Lung (tissue), 13 donors: Measurements from ENCODE around the gene ENO1. TPM values are rescaled to one million over a fixed set of nuclear protein-coding genes. Genes with fewer than 3 reads are reported as not detected.

ENCODE experiments used
- ATAC-seq: fragments of 200-7000 bp; cut with Tn5 transposase; one replicate; pipeline ENCODE4 v1.9.1; 2020; ENCODE audit warnings: moderate number of reproducible peaks; ENCODE audit not compliant: insufficient read depth, low FRiP score
- DNase-seq, 3 donors: peaks; one replicate each; pipeline ENCODE4 v3.0.0-alpha.2; 2013 to 2017
- H3K27ac ChIP-seq, 2 donors: one replicate each; pipeline ENCODE4 v1.5.1; 2013; ENCODE audit warnings: mild to moderate bottlenecking in 2 of 2, moderate library complexity in 2 of 2, control low read depth in 1 of 2, inconsistent platforms in 1 of 2, low read depth in 1 of 2, low read length in 1 of 2
- H3K27me3 ChIP-seq, 3 donors: one replicate each; pipeline ENCODE4 v1.5.1; 2013; ENCODE audit warnings: low read length in 2 of 3; ENCODE audit not compliant: control insufficient read depth in 3 of 3, insufficient read depth in 3 of 3
- H3K36me3 ChIP-seq, 4 donors: one replicate each; pipeline ENCODE4 v1.5.1; 2013; ENCODE audit warnings: low read length in 4 of 4, mild to moderate bottlenecking in 1 of 4, moderate library complexity in 1 of 4; ENCODE audit not compliant: control insufficient read depth in 4 of 4, insufficient read depth in 4 of 4
- H3K4me1 ChIP-seq, 5 donors: one replicate each; pipeline ENCODE4 v1.5.1; 2013; ENCODE audit warnings: low read length in 5 of 5, mild to moderate bottlenecking in 2 of 5, moderate library complexity in 1 of 5; ENCODE audit not compliant: control insufficient read depth in 5 of 5, insufficient read depth in 5 of 5
- H3K4me3 ChIP-seq: one replicate; pipeline ENCODE4 v1.5.1; 2013; ENCODE audit warnings: mild to moderate bottlenecking, control low read depth, moderate library complexity
- H3K9ac ChIP-seq, 2 donors: one replicate each; pipeline ENCODE4 v1.5.1; 2013; ENCODE audit warnings: low read length in 2 of 2, control low read depth in 1 of 2; ENCODE audit not compliant: insufficient read depth in 1 of 2
- H3K9me3 ChIP-seq, 4 donors: one replicate each; pipeline ENCODE4 v1.5.1; 2013; ENCODE audit warnings: low read length in 3 of 4, mild to moderate bottlenecking in 1 of 4, moderate library complexity in 1 of 4; ENCODE audit not compliant: control insufficient read depth in 4 of 4, insufficient read depth in 3 of 4
- CTCF ChIP-seq: IDR thresholded peaks from 2 replicates; pipeline ENCODE4 v1.5.1; 2012; ENCODE audit warnings: mild to moderate bottlenecking; ENCODE audit errors: control extremely low read depth, extremely low read depth
- WGBS, 2 donors: extraction: QIAGEN DNeasy Blood & Tissue Kit; methylation state at CpG; one replicate each; pipeline ENCODE4 v1.1.7; 2013; 5-methylcytosine and 5-hydroxymethylcytosine counted together
- polyA plus RNA-seq, 2 donors: library from polyadenylated mRNA; stranded (reverse); fragments of 200-250 nt; gene quantifications; one replicate each; pipeline ENCODE4 v1.2.1, GENCODE V29; 2013
- small RNA-seq: library from RNA; depleted of rRNA; stranded (forward); fragments of <200 nt; gene quantifications from one replicate; pipeline ENCODE3, GENCODE V24; 2014; ENCODE audit warnings: low replicate concordance
- total RNA-seq, 2 donors: library from RNA; depleted of rRNA in 1 of 2; stranded (reverse); fragments of >200 nt in 1 of 2; gene quantifications; one replicate each; pipeline ENCODE4 v1.2.1, GENCODE V29; 2014 to 2021
- donor health status: control.
- donor health status: control.
- donor health status: Bipolar disorder and iron deficiency.
- donor health status: healthy.
- donor health status: DM: yes; HTN: yes; CAD: no.

ENO1 gene
- total and polyA plus RNA-seq, 4 donors: 449 to 1,784 (median 959) TPM

DNA sequence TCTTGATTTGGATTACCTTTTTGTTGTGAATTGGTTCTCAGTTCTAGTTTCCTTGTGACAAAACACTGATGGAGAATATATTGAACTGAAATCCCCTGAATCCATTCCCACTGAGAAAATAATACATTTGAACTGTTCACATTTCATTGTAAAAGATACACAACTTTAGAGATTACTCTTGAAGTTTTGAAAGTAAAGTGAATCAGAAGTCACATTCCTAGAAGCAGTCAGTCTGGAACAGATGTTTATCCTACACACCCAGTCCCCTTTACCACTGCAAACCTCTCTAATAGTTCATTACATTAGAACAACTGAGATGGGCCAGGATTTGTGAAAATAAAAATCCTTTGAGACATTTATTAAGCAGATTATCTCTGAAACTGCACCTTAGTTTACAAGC, 64.5 kb downstream of the ENO1 start:
- H3K27ac ChIP-seq: no peak overlapping the region
- peaks cover 2 to 46% (median 11%) of the 10 kb centered on the region in 5 donors for H3K4me1 ChIP-seq
- H3K9ac ChIP-seq: no peak overlapping the region

GRCh38 chr1:8813016-8813763, 65.3 kb downstream of the ENO1 start:
- ATAC-seq: no peak
- no peak overlapping the region for H3K27ac ChIP-seq
- DNase-seq: peak in 1 of 3 donors; percentile 19
- no peaks in the 10 kb centered on the region for H3K9me3 ChIP-seq
- no peak overlapping the region for H3K4me3 ChIP-seq
- no peaks in the 10 kb centered on the region for H3K36me3 ChIP-seq
- H3K27me3 ChIP-seq: no peaks in the 10 kb centered on the region
- no peak for TF ChIP-seq CTCF
- peaks cover 2 to 39% (median 11%) of the 10 kb centered on the region in 5 donors for H3K4me1 ChIP-seq
- 62 to 72% methylated on average over 6 of the region's 6 CpGs for WGBS, 2 donors
- peak overlapping the region in 1 of 2 donors; percentile 34 for H3K9ac ChIP-seq

More for the DNA sequence above, 64.5 kb downstream of the ENO1 start:
- ATAC-seq: no peak
- no peaks in the 10 kb centered on the region for H3K36me3 ChIP-seq
- no peaks in the 10 kb centered on the region for H3K27me3 ChIP-seq
- TF ChIP-seq CTCF: no peak
- no peak overlapping the region for H3K4me3 ChIP-seq
- no peaks in the 10 kb centered on the region for H3K9me3 ChIP-seq
- DNase-seq: no peak

DNA sequence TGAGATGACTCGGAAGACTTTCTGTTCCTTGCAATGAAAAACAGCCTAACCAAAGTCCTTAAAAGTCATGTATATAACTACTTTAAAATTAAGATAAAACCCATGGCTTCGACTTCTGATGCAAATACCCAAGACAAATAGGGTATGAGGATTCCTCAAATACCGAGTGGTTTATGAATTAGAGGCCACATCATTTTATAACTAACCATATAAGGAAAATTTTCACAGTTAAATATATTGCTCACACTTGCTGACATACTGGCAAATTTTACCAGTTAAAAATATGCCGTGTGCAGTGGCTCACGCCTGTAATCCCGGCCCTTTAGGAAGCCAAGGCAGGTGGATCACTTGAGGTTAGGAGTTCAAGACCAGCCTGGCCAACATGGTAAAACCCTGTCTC, 66.4 kb downstream of the ENO1 start:
- H3K4me3 ChIP-seq: no peak overlapping the region
- no peaks in the 10 kb centered on the region for H3K36me3 ChIP-seq
- no peak overlapping the region for H3K27ac ChIP-seq
- ATAC-seq (no peak), DNase-seq (no peak)
- TF ChIP-seq CTCF: no peak
- peaks cover 4 to 44% (median 16%) of the 10 kb centered on the region in 5 donors for H3K4me1 ChIP-seq
- H3K27me3 ChIP-seq: no peaks in the 10 kb centered on the region
- no peak overlapping the region for H3K9ac ChIP-seq
- WGBS, 2 donors: 80 to 89% methylated on average over 6 of the region's 6 CpGs
- H3K9me3 ChIP-seq: no peaks in the 10 kb centered on the region

Small RNA genes lying within 50 kb of the gene (small RNA-seq; reads per million reads assigned to genes)
- gene AL139415.2: not detected
- gene MIR6728: not detected
- gene RNU6-304P: not detected

Other genes starting within 250 kb of the ENO1 start
- 100 to 1,000 TPM in 1 of 2 donors, 10 to 100 TPM in 1; 89.1 to 207 TPM for gene RERE, start 61.0 kb downstream of the ENO1 start, total RNA-seq
- gene RERE, start 61.0 kb downstream of the ENO1 start, polyA plus RNA-seq: 10 to 100 TPM; 21.7 to 25.9 TPM
- gene CA6, start 67.2 kb upstream of the ENO1 start, total RNA-seq: not detected
- under 1 TPM in 1 of 2 donors, not detected in 1; 0.03 TPM for gene CA6, start 67.2 kb upstream of the ENO1 start, polyA plus RNA-seq
- gene SLC2A7, start 147.7 kb upstream of the ENO1 start, total RNA-seq: not detected
- under 1 TPM in 1 of 2 donors, not detected in 1; 0.05 TPM for gene SLC2A7, start 147.7 kb upstream of the ENO1 start, polyA plus RNA-seq
- 1 to 10 TPM in 1 of 2 donors, under 1 TPM in 1; 0.92 to 2.8 TPM for gene SLC2A5, start 190.9 kb upstream of the ENO1 start, total RNA-seq
- 1 to 10 TPM in 1 of 2 donors, under 1 TPM in 1; 0.16 to 2.1 TPM for gene SLC2A5, start 190.9 kb upstream of the ENO1 start, polyA plus RNA-seq